Aorta (tissue), 5 donors: Measurements from ENCODE around the gene VARS2. TPM values are rescaled to one million over a fixed set of nuclear protein-coding genes. Genes with fewer than 3 reads are reported as not detected.

ENCODE experiments used
- ATAC-seq: fragments of 200-7000 bp; cut with Tn5 transposase; one replicate; pipeline ENCODE4 v1.9.1; 2022; ENCODE audit warnings: moderate library complexity; ENCODE audit not compliant: low FRiP score
- DNase-seq, 2 donors: peaks; one replicate each; pipeline ENCODE4 v3.0.0-alpha.2; 2020
- H3K27ac ChIP-seq, 2 donors: one replicate each; pipeline ENCODE4 v1.5.1; 2013; ENCODE audit warnings: low read length in 2 of 2, mild to moderate bottlenecking in 2 of 2, moderate library complexity in 2 of 2, control low read depth in 1 of 2, inconsistent platforms in 1 of 2, low read depth in 1 of 2
- H3K27me3 ChIP-seq, 2 donors: one replicate each; pipeline ENCODE4 v1.6.1; 2013; ENCODE audit warnings: control low read depth in 1 of 2, low read length in 1 of 2, mild to moderate bottlenecking in 1 of 2, moderate library complexity in 1 of 2; ENCODE audit not compliant: insufficient read depth in 2 of 2, control insufficient read depth in 1 of 2
- H3K36me3 ChIP-seq, 2 donors: one replicate each; pipeline ENCODE4 v1.6.1; 2013; ENCODE audit warnings: control low read depth in 1 of 2, low read length in 1 of 2, mild to moderate bottlenecking in 1 of 2; ENCODE audit not compliant: insufficient read depth in 2 of 2, control insufficient read depth in 1 of 2
- H3K4me1 ChIP-seq, 2 donors: one replicate each; pipeline ENCODE4 v1.6.1; 2013; ENCODE audit warnings: low read length in 2 of 2, control low read depth in 1 of 2, mild to moderate bottlenecking in 1 of 2, moderate library complexity in 1 of 2; ENCODE audit not compliant: insufficient read depth in 2 of 2, control insufficient read depth in 1 of 2
- H3K4me3 ChIP-seq, 2 donors: one replicate each; pipeline ENCODE4 v1.5.1; 2013; ENCODE audit warnings: low read length in 2 of 2, control low read depth in 1 of 2, mild to moderate bottlenecking in 1 of 2
- H3K9me3 ChIP-seq: one replicate; pipeline ENCODE4 v1.6.1; 2013; ENCODE audit warnings: mild to moderate bottlenecking, low read length; ENCODE audit not compliant: control insufficient read depth
- WGBS, 2 donors: extraction: QIAGEN DNeasy Blood & Tissue Kit; methylation state at CpG; one replicate each; pipeline ENCODE4 v1.1.7; 2013; 5-methylcytosine and 5-hydroxymethylcytosine counted together
- intact Hi-C, 2 donors: fragments of 100-400 bp; cut with DNase I; formaldehyde crosslinking; loops; one replicate each; pipeline versions ENCODE4 v1.14.2 to v1.15.0; 2022
- polyA plus RNA-seq, 2 donors: library from polyadenylated mRNA; stranded (reverse); fragments of 200-250 nt; gene quantifications; one replicate each; pipeline ENCODE4 v1.2.3, GENCODE V29; 2013
- total RNA-seq, 2 donors: library from RNA; stranded (reverse); fragmentation: NEBNext Ultra II Directional; extraction: Animal tissue kit (Norgen Biotek cat#: 25700); gene quantifications; one replicate each; pipeline ENCODE4 v1.2.1, GENCODE V29; 2021
- donor health status: healthy with polysubstance abuse.
- donor health status: Bipolar disorder and iron deficiency.
- donor health status: DM: no; HTN: no; CAD: no.
- donor health status: DM: no; HTN: no; CAD: no.
- donor health status: DM: yes; HTN: yes; CAD: no.

Gene VARS2
- total and polyA plus RNA-seq, 4 donors: 9.6 to 65.7 (median 17.5) TPM

DNA sequence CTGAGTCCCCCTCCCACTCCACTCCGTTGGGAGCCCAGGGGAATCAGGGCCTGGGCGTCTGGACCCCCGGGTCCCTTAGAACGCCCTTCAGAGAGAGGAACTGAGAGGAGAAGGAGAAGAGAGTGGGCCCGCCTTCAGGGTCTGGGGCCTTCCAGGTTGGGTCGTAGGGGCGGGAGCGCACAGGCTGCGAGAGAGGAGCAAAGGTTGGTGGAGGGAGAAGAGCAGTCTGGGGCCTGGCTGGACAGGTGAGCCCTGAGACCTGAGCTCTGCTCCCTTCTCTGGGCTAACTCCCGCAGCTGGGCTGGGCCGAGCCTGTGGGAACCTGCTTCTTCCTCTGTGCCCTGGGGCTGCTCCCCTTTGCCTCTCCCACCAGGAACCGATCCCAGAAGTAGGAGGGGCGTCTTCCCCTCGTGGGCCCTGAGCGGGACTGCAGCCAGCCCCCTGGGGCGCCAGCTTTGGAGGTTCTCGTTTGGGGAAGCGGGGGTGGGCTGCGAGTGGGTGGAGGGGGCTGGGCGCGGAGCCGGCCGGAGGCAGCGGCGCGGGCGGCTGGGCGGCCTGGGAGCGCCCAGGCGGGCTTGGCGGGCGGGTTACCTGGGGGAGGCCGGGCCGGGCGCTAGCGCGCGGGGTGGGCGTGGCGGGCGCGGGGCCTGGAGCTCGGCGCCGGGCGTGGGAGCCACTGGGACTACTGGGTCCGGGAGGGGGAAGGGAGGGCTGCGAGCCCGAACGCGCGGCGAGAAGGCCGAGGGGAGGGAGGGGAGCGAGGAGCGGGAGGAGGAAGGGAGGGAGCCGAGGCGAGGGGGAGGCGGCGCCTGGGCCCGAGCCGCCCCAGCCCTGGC is 30.1 kb upstream of the VARS2 start, which contains the start of gene DDR1:
Gene DDR1 (plus strand): TSS at position 835 of the 836 bp plus-strand sequence. CDS start 4,211 bp downstream, outside the sequence.
- Histone ChIP-seq H3K27ac (peak within 1 kb of the TSS in 1 of 2 donors; percentile 50), H3K27me3 (no peaks in the 10 kb centered on the region), H3K9me3 (no peaks in the 10 kb centered on the region), H3K4me1 (no peaks in the 10 kb centered on the region), H3K4me3 (peak within 1 kb of the TSS; percentile 64 to 96), H3K36me3 (no peaks in the 10 kb centered on the region)
- peak; percentile 87 for ATAC-seq
- peak; percentile 85 to 90 for DNase-seq
- WGBS, 2 donors: 12 to 22% methylated on average over 30 to 62 of the region's 62 CpGs
- intact Hi-C loops: loop anchor here in 1 of 2 donors (5.0 kb wide), 1 partner anchor 202 kb away; no protein-coding TSS in a partner anchor

DNA sequence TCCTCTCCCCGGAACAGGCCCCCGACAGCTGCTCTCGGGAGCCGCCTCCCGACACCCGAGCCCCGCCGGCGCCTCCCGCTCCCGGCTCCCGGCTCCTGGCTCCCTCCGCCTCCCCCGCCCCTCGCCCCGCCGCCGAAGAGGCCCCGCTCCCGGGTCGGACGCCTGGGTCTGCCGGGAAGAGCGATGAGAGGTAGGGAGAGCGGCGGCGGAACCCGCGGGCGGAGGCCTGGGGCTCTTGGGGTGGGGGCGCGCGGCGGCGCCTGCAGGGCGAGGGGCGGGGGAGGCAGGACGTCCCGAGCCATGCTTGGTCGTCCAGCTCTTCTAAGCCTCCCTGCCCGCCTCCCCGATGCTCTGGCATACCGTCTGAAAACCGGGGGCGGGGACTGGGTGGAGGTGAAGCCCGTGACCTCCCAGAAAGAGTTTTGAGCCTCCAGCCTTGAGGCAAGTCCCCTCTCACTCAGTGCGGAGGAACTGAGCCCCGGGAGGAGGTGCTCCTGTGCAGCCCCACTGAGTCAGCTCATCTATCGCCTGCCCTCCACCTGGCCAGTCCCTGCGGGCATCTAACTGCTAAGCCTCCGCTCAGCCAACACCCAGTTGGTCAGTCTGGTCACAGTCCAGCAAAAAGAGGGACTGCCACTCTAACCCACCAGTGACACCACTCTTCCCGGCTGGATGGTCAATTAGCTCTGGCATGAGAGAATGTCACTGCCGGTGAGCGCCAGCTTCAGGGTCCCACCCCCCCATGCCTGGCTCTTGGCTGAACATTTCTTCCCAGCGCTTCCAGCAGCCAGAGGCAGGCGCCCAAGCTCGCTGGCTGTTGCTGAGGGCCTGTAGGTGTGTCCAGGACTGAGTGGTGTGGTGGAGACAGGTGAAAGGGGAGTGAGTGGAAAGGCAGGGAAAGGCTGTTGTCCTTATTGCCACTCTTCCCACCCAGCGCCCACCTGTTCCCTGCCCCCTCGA is 29.2 kb upstream of the VARS2 start:
- Histone ChIP-seq H3K4me1 (no peaks in the 10 kb centered on the region), H3K4me3 (peak overlapping the region; percentile 64 to 96), H3K27me3 (no peaks in the 10 kb centered on the region), H3K36me3 (no peaks in the 10 kb centered on the region), H3K9me3 (no peaks in the 10 kb centered on the region), H3K27ac (peak overlapping the region in 1 of 2 donors; percentile 34)
- intact Hi-C loops: loop anchor here in 1 of 2 donors (5.0 kb wide), 1 partner anchor 202 kb away; no protein-coding TSS in a partner anchor
- DNase-seq (peak; percentile 72 to 81), ATAC-seq (peak; percentile 44)
- WGBS, 2 donors: 1 to 2% methylated on average over 33 to 59 of the region's 59 CpGs

DNA sequence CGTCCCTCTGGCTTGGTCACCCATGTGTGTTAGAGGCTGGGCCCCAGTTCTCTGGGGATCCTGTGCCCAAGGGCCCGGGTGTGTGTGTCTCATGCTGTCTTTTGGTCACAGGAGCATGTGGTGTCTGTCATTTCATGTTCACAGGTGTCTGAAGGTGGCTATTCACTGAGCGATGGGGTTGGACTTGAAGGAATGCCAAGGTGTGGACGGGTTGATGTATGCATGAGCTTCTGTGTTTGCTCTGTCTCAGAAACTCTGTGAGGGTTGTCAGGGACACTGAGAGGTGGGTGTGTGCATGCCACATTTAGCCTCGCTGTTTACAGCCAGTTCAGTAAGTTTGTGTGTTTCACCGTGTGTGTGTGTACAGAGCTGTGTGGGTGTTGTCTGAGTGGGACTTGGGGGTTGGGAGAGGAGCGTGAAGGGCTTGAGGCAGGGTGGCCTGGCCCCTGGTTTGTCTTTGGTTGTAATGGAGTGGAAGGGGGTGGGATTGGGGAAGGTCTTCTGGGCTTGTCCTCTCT is 28.5 kb upstream of the VARS2 start:
- intact Hi-C loops: no loop called here
- Histone ChIP-seq H3K36me3 (no peaks in the 10 kb centered on the region), H3K4me3 (no peak overlapping the region), H3K27ac (peak overlapping the region in 1 of 2 donors; percentile 34), H3K9me3 (no peaks in the 10 kb centered on the region), H3K4me1 (no peaks in the 10 kb centered on the region), H3K27me3 (no peaks in the 10 kb centered on the region)
- 17 to 24% methylated on average over 7 of the region's 7 CpGs for WGBS, 2 donors
- no peak for ATAC-seq
- DNase-seq: no peak

DNA sequence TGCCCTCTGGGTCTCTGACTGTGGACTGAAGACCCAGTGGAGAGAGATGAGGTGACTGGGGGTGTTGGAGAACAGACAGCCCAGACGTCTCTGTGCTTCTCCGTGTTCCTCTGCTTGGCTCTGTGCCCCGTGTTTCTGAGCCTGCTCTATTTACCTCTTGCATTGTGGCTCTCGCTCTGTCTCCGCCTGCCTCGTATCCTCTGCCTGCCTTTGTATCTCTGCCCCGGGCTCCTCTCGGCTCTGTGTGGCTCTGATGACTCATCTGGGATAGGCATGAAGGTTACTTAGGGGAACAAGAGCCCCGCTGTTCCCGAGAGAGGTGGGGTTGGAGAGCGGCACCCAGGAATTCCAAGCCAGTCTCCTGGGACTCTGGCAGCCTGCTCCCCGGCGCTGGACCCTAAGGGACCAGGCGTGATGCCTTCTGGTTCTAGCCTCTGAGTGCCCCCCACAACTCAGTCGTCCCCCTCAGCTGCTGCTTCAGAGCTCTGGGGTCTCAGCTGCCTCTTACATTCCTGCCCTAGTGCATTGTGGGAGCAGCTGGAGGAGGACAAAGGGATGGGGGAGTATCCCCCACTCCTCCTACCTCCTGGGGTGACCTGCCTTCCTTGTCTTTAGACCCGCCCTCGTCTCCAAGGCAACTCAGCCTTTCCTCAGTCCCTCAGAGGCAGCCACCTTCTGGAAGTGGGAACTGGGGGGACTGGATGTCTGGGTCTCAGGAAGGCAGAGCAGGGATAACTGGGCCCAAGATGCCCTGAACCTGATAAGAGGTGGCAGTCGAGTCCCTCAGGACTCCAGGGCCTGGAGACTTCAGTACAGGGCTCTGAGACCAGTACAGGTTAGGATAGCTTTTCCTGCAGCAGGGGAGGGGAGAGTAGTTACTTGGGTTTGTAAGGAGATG is 27.8 kb upstream of the VARS2 start:
- Histone ChIP-seq H3K4me3 (no peak overlapping the region), H3K27ac (no peak overlapping the region), H3K9me3 (no peaks in the 10 kb centered on the region), H3K27me3 (no peaks in the 10 kb centered on the region), H3K4me1 (no peaks in the 10 kb centered on the region), H3K36me3 (no peaks in the 10 kb centered on the region)
- ATAC-seq: no peak
- intact Hi-C loops: no loop called here
- no peak for DNase-seq
- WGBS, 2 donors: 19 to 26% methylated on average over 18 of the region's 18 CpGs

DNA sequence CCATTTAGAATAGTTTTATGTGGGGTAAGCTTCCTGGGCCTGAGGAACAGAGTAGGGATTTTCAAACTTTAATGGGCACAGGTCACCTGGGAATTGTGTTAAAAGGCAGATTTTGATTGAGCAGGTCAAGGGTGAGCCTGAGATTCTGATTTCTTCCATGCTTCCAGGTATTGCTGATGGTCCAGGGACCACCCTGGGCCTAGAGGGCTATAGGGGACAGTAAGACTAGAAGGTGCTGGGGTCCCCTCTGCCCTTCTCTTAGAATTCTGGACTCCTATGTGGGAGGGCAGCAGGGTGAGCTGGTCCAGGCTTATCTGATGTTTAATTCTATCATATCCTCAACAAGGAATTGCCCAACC is 27.2 kb upstream of the VARS2 start:
- DNase-seq: no peak
- intact Hi-C loops: no loop called here
- no peaks in the 10 kb centered on the region for H3K27me3 ChIP-seq
- H3K4me3 ChIP-seq: no peak overlapping the region
- no peaks in the 10 kb centered on the region for H3K9me3 ChIP-seq
- no peak for ATAC-seq
- H3K27ac ChIP-seq: no peak overlapping the region
- no peaks in the 10 kb centered on the region for H3K36me3 ChIP-seq
- H3K4me1 ChIP-seq: no peaks in the 10 kb centered on the region

DNA sequence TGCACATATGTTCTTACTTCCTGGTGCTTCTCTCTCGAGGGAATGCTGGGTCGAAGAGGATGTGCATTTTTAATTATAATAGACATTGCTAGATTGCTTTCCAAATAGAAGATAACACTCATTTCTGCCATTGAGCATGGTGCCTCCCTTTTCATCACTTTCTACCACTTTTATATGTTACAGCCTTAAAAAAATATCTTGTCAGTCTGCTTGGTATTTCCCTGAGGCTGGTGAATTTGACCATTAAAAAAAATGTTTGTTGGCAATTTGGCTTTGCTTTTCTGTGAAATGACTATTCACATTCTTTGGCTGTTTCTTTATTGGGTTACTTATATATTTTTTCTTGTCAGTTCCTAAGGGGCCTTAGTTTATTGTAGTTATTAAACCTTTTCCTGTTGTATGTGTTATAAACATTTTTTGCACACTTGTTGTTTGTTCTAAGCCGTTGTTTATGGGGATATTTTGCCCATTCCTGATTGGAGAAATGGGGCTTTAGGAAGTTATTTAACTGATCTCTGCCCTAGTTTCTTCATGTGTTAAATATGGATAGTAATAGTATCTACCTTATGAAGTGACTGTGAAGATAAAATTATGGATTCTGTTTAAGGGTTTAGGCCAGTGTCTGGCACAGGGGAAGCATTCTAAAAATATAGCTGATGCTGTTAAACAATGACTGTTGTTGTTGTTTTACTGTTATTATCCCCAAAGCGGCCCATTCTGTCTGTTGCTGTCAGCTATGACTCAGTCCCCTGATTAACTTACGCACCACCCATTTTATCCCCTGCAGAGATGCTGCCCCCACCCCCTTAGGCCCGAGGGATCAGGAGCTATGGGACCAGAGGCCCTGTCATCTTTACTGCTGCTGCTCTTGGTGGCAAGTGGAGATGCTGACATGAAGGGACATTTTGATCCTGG is 25.9 kb upstream of the VARS2 start:
- Histone ChIP-seq H3K4me3 (no peak overlapping the region), H3K27ac (no peak overlapping the region), H3K36me3 (no peaks in the 10 kb centered on the region), H3K27me3 (no peaks in the 10 kb centered on the region), H3K4me1 (no peaks in the 10 kb centered on the region), H3K9me3 (no peaks in the 10 kb centered on the region)
- intact Hi-C loops: no loop called here
- 72% methylated on average over 6 of the region's 6 CpGs for WGBS, 2 donors
- DNase-seq (no peak), ATAC-seq (no peak)

DNA sequence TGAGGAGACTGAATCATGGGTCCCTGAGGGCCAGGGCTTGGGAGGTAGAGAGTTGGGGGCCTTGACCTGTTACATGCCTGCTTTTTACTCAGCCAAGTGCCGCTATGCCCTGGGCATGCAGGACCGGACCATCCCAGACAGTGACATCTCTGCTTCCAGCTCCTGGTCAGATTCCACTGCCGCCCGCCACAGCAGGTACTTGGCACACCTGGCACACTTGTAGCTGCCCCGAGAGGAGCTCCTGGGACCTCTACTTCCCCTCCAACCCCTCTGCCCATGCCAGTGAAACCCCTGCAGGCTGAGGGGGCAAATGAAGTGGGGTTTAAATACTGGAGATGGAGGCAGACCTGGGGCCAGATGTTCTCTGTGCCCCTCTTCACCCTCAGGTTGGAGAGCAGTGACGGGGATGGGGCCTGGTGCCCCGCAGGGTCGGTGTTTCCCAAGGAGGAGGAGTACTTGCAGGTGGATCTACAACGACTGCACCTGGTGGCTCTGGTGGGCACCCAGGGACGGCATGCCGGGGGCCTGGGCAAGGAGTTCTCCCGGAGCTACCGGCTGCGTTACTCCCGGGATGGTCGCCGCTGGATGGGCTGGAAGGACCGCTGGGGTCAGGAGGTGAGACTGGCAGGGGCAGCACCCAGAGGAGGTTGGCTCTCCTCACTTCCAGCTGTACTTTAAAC is 25.1 kb upstream of the VARS2 start:
- ATAC-seq (no peak), DNase-seq (no peak)
- H3K27me3 ChIP-seq: no peaks in the 10 kb centered on the region
- no peaks in the 10 kb centered on the region for H3K4me1 ChIP-seq
- H3K27ac ChIP-seq: no peak overlapping the region
- 89 to 93% methylated on average over 18 of the region's 18 CpGs for WGBS, 2 donors
- H3K4me3 ChIP-seq: no peak overlapping the region
- no peaks in the 10 kb centered on the region for H3K36me3 ChIP-seq
- H3K9me3 ChIP-seq: no peaks in the 10 kb centered on the region
- intact Hi-C loops: no loop called here
